Stimulated activated memory B cell treated with anti-CD40 and anti-IgM and Interleukin-4, amounts not matched to agents 10 μg/mL and 1 μg/mL and 100 μg/mL, for 72 hours (primary cell): ENCODE results near the gene VGLL1.

Experiments
- ATAC-seq: fragments of 150-1000 bp; cut with Tn5 transposase; 2 replicates; pipeline ENCODE4 v1.10.0; 2021
- H3K27ac Mint-ChIP-seq: one replicate; pipeline ENCODE4 v1.8.0; 2022; ENCODE audit warnings: mild to moderate bottlenecking, mixed read lengths
- H3K27me3 Mint-ChIP-seq: one replicate; pipeline ENCODE4 v1.8.0; 2022; ENCODE audit warnings: mixed read lengths
- H3K36me3 Mint-ChIP-seq: one replicate; pipeline ENCODE4 v1.8.0; 2022; ENCODE audit warnings: mixed read lengths
- H3K4me1 Mint-ChIP-seq: one replicate; pipeline ENCODE4 v1.8.0; 2022; ENCODE audit warnings: mixed read lengths
- H3K4me3 Mint-ChIP-seq: one replicate; pipeline ENCODE4 v1.8.0; 2022; ENCODE audit warnings: mild to moderate bottlenecking, moderate library complexity, mixed read lengths
- H3K9me3 Mint-ChIP-seq: one replicate; pipeline ENCODE4 v1.8.0; 2022; ENCODE audit warnings: mixed read lengths

VGLL1 gene

GRCh38 chrX:136534131-136534530 lies 2.1 kb downstream of the VGLL1 start:
- Mint-ChIP-seq H3K4me3 (no peak overlapping the region), H3K4me1 (no peaks in the 10 kb centered on the region), H3K27ac (no peak overlapping the region), H3K27me3 (peaks cover 1% of the 10 kb centered on the region), H3K36me3 (no peaks in the 10 kb centered on the region), H3K9me3 (no peaks in the 10 kb centered on the region)
- ATAC-seq: no peak

GRCh38 chrX:136538811-136539210 lies 6.8 kb downstream of the VGLL1 start:
- ATAC-seq: no peak
- Mint-ChIP-seq H3K9me3 (no peaks in the 10 kb centered on the region), H3K4me3 (no peak overlapping the region), H3K27me3 (peaks cover 16% of the 10 kb centered on the region), H3K36me3 (no peaks in the 10 kb centered on the region), H3K4me1 (no peaks in the 10 kb centered on the region), H3K27ac (no peak overlapping the region)

- Mint-ChIP-seq H3K4me1 (no peaks in the 10 kb centered on the region), H3K27me3 (peaks cover 16% of the 10 kb centered on the region), H3K36me3 (no peaks in the 10 kb centered on the region), H3K9me3 (no peaks in the 10 kb centered on the region), H3K4me3 (no peak overlapping the region), H3K27ac (no peak overlapping the region)
- ATAC-seq: no peak
These were observed 8.2 kb downstream of the VGLL1 start for GRCh38 chrX:136540226-136540625.

GRCh38 chrX:136541294-136541693 lies 9.3 kb downstream of the VGLL1 start:
- no peak for ATAC-seq
- H3K27ac Mint-ChIP-seq: no peak overlapping the region

GRCh38 chrX:136542281-136542680 lies 10.3 kb downstream of the VGLL1 start:
- Mint-ChIP-seq H3K4me3 (no peak overlapping the region), H3K4me1 (no peaks in the 10 kb centered on the region), H3K27ac (no peak overlapping the region), H3K9me3 (no peaks in the 10 kb centered on the region), H3K27me3 (peaks cover 16% of the 10 kb centered on the region), H3K36me3 (no peaks in the 10 kb centered on the region)
- no peak for ATAC-seq

More at GRCh38 chrX:136541294-136541693, 9.3 kb downstream of the VGLL1 start:
- no peaks in the 10 kb centered on the region for H3K9me3 Mint-ChIP-seq
- H3K36me3 Mint-ChIP-seq: no peaks in the 10 kb centered on the region
- H3K4me1 Mint-ChIP-seq: no peaks in the 10 kb centered on the region
- no peak overlapping the region for H3K4me3 Mint-ChIP-seq
- H3K27me3 Mint-ChIP-seq: peaks cover 16% of the 10 kb centered on the region

- ATAC-seq: no peak
- H3K4me1 Mint-ChIP-seq: no peaks in the 10 kb centered on the region
- H3K36me3 Mint-ChIP-seq: no peaks in the 10 kb centered on the region
- H3K4me3 Mint-ChIP-seq: no peak overlapping the region
- no peaks in the 10 kb centered on the region for H3K9me3 Mint-ChIP-seq
- no peak overlapping the region for H3K27ac Mint-ChIP-seq
- H3K27me3 Mint-ChIP-seq: no peaks in the 10 kb centered on the region
These were observed 14.4 kb downstream of the VGLL1 start for GRCh38 chrX:136546371-136546781.

GRCh38 chrX:136549226-136549625 lies 17.2 kb downstream of the VGLL1 start:
- Mint-ChIP-seq H3K9me3 (no peaks in the 10 kb centered on the region), H3K4me1 (no peaks in the 10 kb centered on the region), H3K27me3 (no peaks in the 10 kb centered on the region), H3K36me3 (no peaks in the 10 kb centered on the region), H3K27ac (no peak overlapping the region), H3K4me3 (no peak overlapping the region)
- ATAC-seq: no peak

- H3K36me3 Mint-ChIP-seq: no peaks in the 10 kb centered on the region
These were observed 19.4 kb downstream of the VGLL1 start for GRCh38 chrX:136551410-136551809.

GRCh38 chrX:136555694-136556093 lies 23.7 kb downstream of the VGLL1 start:
- Mint-ChIP-seq H3K4me3 (no peak overlapping the region), H3K27ac (no peak overlapping the region), H3K36me3 (no peaks in the 10 kb centered on the region), H3K9me3 (no peaks in the 10 kb centered on the region), H3K27me3 (no peaks in the 10 kb centered on the region), H3K4me1 (no peaks in the 10 kb centered on the region)
- ATAC-seq: no peak

More at GRCh38 chrX:136551410-136551809, 19.4 kb downstream of the VGLL1 start:
- Mint-ChIP-seq H3K4me3 (no peak overlapping the region), H3K4me1 (no peaks in the 10 kb centered on the region), H3K9me3 (no peaks in the 10 kb centered on the region), H3K27me3 (no peaks in the 10 kb centered on the region), H3K27ac (no peak overlapping the region)
- ATAC-seq: no peak

- no peak overlapping the region for H3K27ac Mint-ChIP-seq
- no peak overlapping the region for H3K4me3 Mint-ChIP-seq
These were observed 40.0 kb downstream of the VGLL1 start for GRCh38 chrX:136572030-136572429.

GRCh38 chrX:136574548-136574947 lies 42.5 kb downstream of the VGLL1 start:
- Mint-ChIP-seq H3K27ac (no peak overlapping the region), H3K4me3 (no peak overlapping the region), H3K27me3 (no peaks in the 10 kb centered on the region), H3K36me3 (no peaks in the 10 kb centered on the region), H3K9me3 (no peaks in the 10 kb centered on the region), H3K4me1 (no peaks in the 10 kb centered on the region)
- no peak for ATAC-seq

More at GRCh38 chrX:136572030-136572429, 40.0 kb downstream of the VGLL1 start:
- Mint-ChIP-seq H3K4me1 (no peaks in the 10 kb centered on the region), H3K36me3 (no peaks in the 10 kb centered on the region), H3K27me3 (no peaks in the 10 kb centered on the region), H3K9me3 (no peaks in the 10 kb centered on the region)
- no peak for ATAC-seq

- Mint-ChIP-seq H3K4me3 (no peak overlapping the region), H3K27me3 (no peaks in the 10 kb centered on the region), H3K9me3 (no peaks in the 10 kb centered on the region)
These were observed 45.5 kb downstream of the VGLL1 start for GRCh38 chrX:136577552-136577951.

GRCh38 chrX:136580316-136580715 lies 48.3 kb downstream of the VGLL1 start:
- no peak overlapping the region for H3K27ac Mint-ChIP-seq
- H3K4me3 Mint-ChIP-seq: no peak overlapping the region
- peaks cover 6% of the 10 kb centered on the region for H3K4me1 Mint-ChIP-seq
- no peaks in the 10 kb centered on the region for H3K9me3 Mint-ChIP-seq
- no peak for ATAC-seq
- H3K27me3 Mint-ChIP-seq: no peaks in the 10 kb centered on the region
- H3K36me3 Mint-ChIP-seq: no peaks in the 10 kb centered on the region

More at GRCh38 chrX:136577552-136577951, 45.5 kb downstream of the VGLL1 start:
- H3K4me1 Mint-ChIP-seq: no peaks in the 10 kb centered on the region
- peak; percentile 80 for ATAC-seq
- no peak overlapping the region for H3K27ac Mint-ChIP-seq
- H3K36me3 Mint-ChIP-seq: no peaks in the 10 kb centered on the region

- H3K4me3 Mint-ChIP-seq: no peak overlapping the region
- H3K9me3 Mint-ChIP-seq: no peaks in the 10 kb centered on the region
- H3K27me3 Mint-ChIP-seq: no peaks in the 10 kb centered on the region
- no peak overlapping the region for H3K27ac Mint-ChIP-seq
- ATAC-seq: no peak
- H3K4me1 Mint-ChIP-seq: peaks cover 13% of the 10 kb centered on the region
- H3K36me3 Mint-ChIP-seq: no peaks in the 10 kb centered on the region
These were observed 50.6 kb downstream of the VGLL1 start for GRCh38 chrX:136582624-136583023.

GRCh38 chrX:136584545-136584944 lies 52.5 kb downstream of the VGLL1 start:
- Mint-ChIP-seq H3K4me3 (no peak overlapping the region), H3K27ac (no peak overlapping the region), H3K36me3 (no peaks in the 10 kb centered on the region), H3K9me3 (no peaks in the 10 kb centered on the region), H3K4me1 (peaks cover 17% of the 10 kb centered on the region), H3K27me3 (no peaks in the 10 kb centered on the region)
- no peak for ATAC-seq

GRCh38 chrX:136585262-136585661 lies 53.2 kb downstream of the VGLL1 start:
- no peaks in the 10 kb centered on the region for H3K9me3 Mint-ChIP-seq
- H3K27me3 Mint-ChIP-seq: no peaks in the 10 kb centered on the region
- ATAC-seq: no peak
- H3K36me3 Mint-ChIP-seq: no peaks in the 10 kb centered on the region
- peaks cover 17% of the 10 kb centered on the region for H3K4me1 Mint-ChIP-seq
- no peak overlapping the region for H3K27ac Mint-ChIP-seq
- no peak overlapping the region for H3K4me3 Mint-ChIP-seq

GRCh38 chrX:136585960-136586359 lies 53.9 kb downstream of the VGLL1 start:
- Mint-ChIP-seq H3K27ac (no peak overlapping the region), H3K4me1 (peaks cover 17% of the 10 kb centered on the region), H3K36me3 (no peaks in the 10 kb centered on the region), H3K9me3 (no peaks in the 10 kb centered on the region), H3K27me3 (no peaks in the 10 kb centered on the region), H3K4me3 (no peak overlapping the region)
- no peak for ATAC-seq
